Pons (tissue), 1 donor: ENCODE measurements around the gene AXL.

Experiments used
- DNase-seq: peaks from one replicate; pipeline ENCODE4 v3.0.0-alpha.2; 2016; ENCODE audit warnings: low spot score

The AXL gene

GRCh38 chr19:41235480-41235879 is 16.5 kb downstream of the AXL start:
- no peak for DNase-seq

- peak; percentile 20 for DNase-seq
Observed at GRCh38 chr19:41238244-41238643, 19.2 kb downstream of the AXL start.

- DNase-seq: no peak
Observed at GRCh38 chr19:41239363-41239762, 20.3 kb downstream of the AXL start.

- no peak for DNase-seq
Observed at GRCh38 chr19:41239961-41240574, 21.0 kb downstream of the AXL start.

GRCh38 chr19:41241859-41242258 is 22.8 kb downstream of the AXL start:
- no peak for DNase-seq

- no peak for DNase-seq
Observed at GRCh38 chr19:41244117-41244516, 25.1 kb downstream of the AXL start.

- DNase-seq: no peak
Observed at GRCh38 chr19:41245843-41246242, 26.8 kb downstream of the AXL start.

GRCh38 chr19:41248895-41249294 is 29.9 kb downstream of the AXL start:
- DNase-seq: no peak

GRCh38 chr19:41249707-41250423 is 30.8 kb downstream of the AXL start:
- DNase-seq: no peak

- DNase-seq: no peak
Observed at GRCh38 chr19:41253660-41254059, 34.6 kb downstream of the AXL start.

GRCh38 chr19:41255171-41255570 is 36.1 kb downstream of the AXL start:
- no peak for DNase-seq

GRCh38 chr19:41261474-41262190 is 42.6 kb downstream of the AXL start:
- peak; percentile 8 for DNase-seq

GRCh38 chr19:41263042-41263849 is 44.2 kb downstream of the AXL start:
- peak; percentile 72 for DNase-seq

- peak; percentile 100 for DNase-seq
Observed at GRCh38 chr19:41263850-41264580, 45.0 kb downstream of the AXL start, which contains the start of gene HNRNPUL1. Gene HNRNPUL1, plus strand, starts transcription at chr19:41264372. Its CDS starts 132 bp downstream, at chr19:41264504.

GRCh38 chr19:41264581-41265394 is 45.8 kb downstream of the AXL start:
- no peak for DNase-seq

- no peak for DNase-seq
Observed at GRCh38 chr19:41265395-41266153, 46.6 kb downstream of the AXL start.

GRCh38 chr19:41269055-41269454 is 50.0 kb downstream of the AXL start:
- DNase-seq: no peak

- DNase-seq: no peak
Observed at GRCh38 chr19:41269571-41269970, 50.5 kb downstream of the AXL start.

- DNase-seq: no peak
Observed at GRCh38 chr19:41273076-41273475, 54.1 kb downstream of the AXL start.

GRCh38 chr19:41274802-41275201 is 55.8 kb downstream of the AXL start:
- no peak for DNase-seq
